Hepatocyte (in vitro differentiated cells): Measurements from ENCODE around the gene NUB1.

Source experiments
- EZH2 ChIP-seq: fragments of 200-600 bp; sonication (generic); IDR thresholded peaks from 2 replicates; pipeline ENCODE4 v1.6.1; 2016; ENCODE audit warnings: antibody characterized with exemption, mild to moderate bottlenecking, borderline replicate concordance
- EZH2phosphoT487 ChIP-seq: fragments of 200-600 bp; sonication (generic); IDR thresholded peaks from one replicate; pipeline ENCODE4 v1.6.1; 2018; ENCODE audit warnings: antibody characterized with exemption, mild to moderate bottlenecking, low read depth, moderate library complexity; ENCODE audit not compliant: unreplicated experiment, severe bottlenecking
- TF ChIP-seq, protein P1 (sequence below): fragments of 200-600 bp; sonication (generic); IDR thresholded peaks from 2 replicates; pipeline ENCODE4 v1.5.1; 2016; ENCODE audit warnings: antibody characterized with exemption, mild to moderate bottlenecking; ENCODE audit not compliant: poor library complexity

DNA sequence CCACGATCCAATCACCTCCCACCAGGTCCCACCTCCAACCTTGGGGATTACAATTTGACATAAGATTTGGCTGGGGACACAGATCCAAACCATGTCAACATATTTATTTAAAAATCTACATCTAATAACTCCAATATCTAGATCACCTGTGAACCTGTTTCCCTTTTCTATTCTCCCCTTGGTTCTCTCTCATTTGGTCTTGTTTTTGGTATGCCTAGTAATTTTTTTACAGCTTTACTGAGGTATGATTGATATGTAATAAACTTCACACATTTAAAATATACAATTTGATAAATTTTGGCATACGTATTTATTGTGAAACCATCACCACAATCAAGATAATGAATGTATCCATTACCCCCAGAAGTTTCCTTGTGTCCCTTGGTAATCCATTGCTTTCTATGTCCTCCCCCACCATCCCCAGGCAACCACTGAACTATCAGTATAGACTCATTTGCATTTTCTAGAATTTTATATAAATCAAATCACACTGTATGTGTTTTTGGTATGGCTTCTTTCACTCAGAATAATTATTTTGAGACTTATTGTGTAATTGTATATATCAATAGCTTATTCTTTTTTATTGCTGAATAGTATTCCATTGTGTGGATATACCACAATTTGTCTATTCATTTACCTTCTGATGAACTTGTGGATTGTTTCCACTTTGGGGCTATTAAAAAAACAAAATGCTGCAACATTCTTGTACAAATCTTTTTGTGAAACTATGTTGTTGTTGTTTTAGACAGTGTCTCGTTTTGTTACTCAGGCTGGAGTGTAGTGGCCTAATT is 45.2 kb upstream of the NUB1 start:
- TF ChIP-seq, protein P1, sequence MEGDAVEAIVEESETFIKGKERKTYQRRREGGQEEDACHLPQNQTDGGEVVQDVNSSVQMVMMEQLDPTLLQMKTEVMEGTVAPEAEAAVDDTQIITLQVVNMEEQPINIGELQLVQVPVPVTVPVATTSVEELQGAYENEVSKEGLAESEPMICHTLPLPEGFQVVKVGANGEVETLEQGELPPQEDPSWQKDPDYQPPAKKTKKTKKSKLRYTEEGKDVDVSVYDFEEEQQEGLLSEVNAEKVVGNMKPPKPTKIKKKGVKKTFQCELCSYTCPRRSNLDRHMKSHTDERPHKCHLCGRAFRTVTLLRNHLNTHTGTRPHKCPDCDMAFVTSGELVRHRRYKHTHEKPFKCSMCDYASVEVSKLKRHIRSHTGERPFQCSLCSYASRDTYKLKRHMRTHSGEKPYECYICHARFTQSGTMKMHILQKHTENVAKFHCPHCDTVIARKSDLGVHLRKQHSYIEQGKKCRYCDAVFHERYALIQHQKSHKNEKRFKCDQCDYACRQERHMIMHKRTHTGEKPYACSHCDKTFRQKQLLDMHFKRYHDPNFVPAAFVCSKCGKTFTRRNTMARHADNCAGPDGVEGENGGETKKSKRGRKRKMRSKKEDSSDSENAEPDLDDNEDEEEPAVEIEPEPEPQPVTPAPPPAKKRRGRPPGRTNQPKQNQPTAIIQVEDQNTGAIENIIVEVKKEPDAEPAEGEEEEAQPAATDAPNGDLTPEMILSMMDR = no peak
- TF ChIP-seq EZH2phosphoT487 = no peak
- no peak for TF ChIP-seq EZH2
